SK-N-SH (cell line): ENCODE data around the gene ETNK2.
"Not testable (repeated sequence)": the region's sequence is repeated elsewhere in the genome, so short reads cannot be mapped to it uniquely, and the experiment has no call there.

Experiments
- FOXJ3 ChIP-seq: sonication (generic); formaldehyde crosslinking; IDR thresholded peaks from 2 replicates; pipeline ENCODE4 v1.5.1; 2020; ENCODE audit warnings: mild to moderate bottlenecking, missing genetic modification reagents
- FOXM1 ChIP-seq: IDR thresholded peaks from 2 replicates; pipeline ENCODE4 v1.4.0; 2012; ENCODE audit warnings: low read depth, mild to moderate bottlenecking
- GABPA ChIP-seq: IDR thresholded peaks from 2 replicates; pipeline ENCODE4 v1.4.0; 2012; ENCODE audit warnings: low read depth, mild to moderate bottlenecking
- JUND ChIP-seq: IDR thresholded peaks from 2 replicates; pipeline ENCODE4 v1.4.0; 2012
- MEF2A ChIP-seq: IDR thresholded peaks from 2 replicates; pipeline ENCODE4 v1.4.0; 2012; ENCODE audit warnings: low read depth, borderline replicate concordance
- NFIC ChIP-seq: IDR thresholded peaks from 2 replicates; pipeline ENCODE4 v1.4.0; 2012; ENCODE audit warnings: borderline replicate concordance
- NRF1 ChIP-seq: IDR thresholded peaks from 2 replicates; pipeline ENCODE4 v1.6.1; 2012; ENCODE audit warnings: low read depth, mild to moderate bottlenecking, low read length
- SIN3A ChIP-seq: IDR thresholded peaks from 2 replicates; pipeline ENCODE4 v1.6.1; 2012; ENCODE audit warnings: low read depth, mild to moderate bottlenecking, low read length, moderate library complexity, borderline replicate concordance
- TAF1 ChIP-seq: IDR thresholded peaks from 2 replicates; pipeline ENCODE4 v1.6.1; 2012; ENCODE audit warnings: low read depth, mild to moderate bottlenecking, low read length, moderate library complexity, borderline replicate concordance
- TF ChIP-seq, protein P1 (sequence below): fragments of 200-600 bp; sonication (generic); IDR thresholded peaks from 2 replicates; pipeline ENCODE4 v1.6.1; 2017; ENCODE audit warnings: antibody characterized with exemption, mild to moderate bottlenecking, moderate library complexity
- TF ChIP-seq, protein P2 (sequence below): IDR thresholded peaks from 2 replicates; pipeline ENCODE4 v1.4.0; 2012; ENCODE audit warnings: low read depth

DNA sequence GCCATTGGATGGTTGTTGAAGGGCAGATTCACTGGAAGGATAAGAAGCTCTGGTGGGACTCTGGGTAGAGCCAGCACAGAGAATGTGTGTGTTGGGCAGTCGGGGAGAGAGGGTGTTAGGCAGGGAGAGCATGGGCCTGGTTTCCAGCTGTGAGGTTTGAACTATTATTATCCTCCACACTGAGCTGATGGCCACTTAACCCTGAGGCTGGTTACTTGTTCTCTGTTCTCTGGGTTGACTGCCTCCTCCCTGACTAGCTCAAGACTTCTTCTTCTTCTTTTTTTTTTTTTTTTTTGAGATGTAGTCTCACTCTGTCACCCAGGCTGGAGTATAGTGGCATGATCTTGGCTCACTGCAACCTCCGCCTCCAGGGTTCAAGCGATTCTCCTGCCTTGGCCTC lies 61.7 kb downstream of the ETNK2 start:
- TF ChIP-seq, protein P1, sequence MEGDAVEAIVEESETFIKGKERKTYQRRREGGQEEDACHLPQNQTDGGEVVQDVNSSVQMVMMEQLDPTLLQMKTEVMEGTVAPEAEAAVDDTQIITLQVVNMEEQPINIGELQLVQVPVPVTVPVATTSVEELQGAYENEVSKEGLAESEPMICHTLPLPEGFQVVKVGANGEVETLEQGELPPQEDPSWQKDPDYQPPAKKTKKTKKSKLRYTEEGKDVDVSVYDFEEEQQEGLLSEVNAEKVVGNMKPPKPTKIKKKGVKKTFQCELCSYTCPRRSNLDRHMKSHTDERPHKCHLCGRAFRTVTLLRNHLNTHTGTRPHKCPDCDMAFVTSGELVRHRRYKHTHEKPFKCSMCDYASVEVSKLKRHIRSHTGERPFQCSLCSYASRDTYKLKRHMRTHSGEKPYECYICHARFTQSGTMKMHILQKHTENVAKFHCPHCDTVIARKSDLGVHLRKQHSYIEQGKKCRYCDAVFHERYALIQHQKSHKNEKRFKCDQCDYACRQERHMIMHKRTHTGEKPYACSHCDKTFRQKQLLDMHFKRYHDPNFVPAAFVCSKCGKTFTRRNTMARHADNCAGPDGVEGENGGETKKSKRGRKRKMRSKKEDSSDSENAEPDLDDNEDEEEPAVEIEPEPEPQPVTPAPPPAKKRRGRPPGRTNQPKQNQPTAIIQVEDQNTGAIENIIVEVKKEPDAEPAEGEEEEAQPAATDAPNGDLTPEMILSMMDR, result not testable (repeated sequence)
- TF ChIP-seq NRF1, NFIC, JUND, MEF2A, FOXJ3, FOXM1, GABPA, TAF1, SIN3A: not testable (repeated sequence)
- TF ChIP-seq, protein P2, sequence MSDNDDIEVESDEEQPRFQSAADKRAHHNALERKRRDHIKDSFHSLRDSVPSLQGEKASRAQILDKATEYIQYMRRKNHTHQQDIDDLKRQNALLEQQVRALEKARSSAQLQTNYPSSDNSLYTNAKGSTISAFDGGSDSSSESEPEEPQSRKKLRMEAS, result not testable (repeated sequence)
